GM12878 (cell line): Measurements from ENCODE around the gene PSMD11. TPM values are rescaled to one million over a fixed set of nuclear protein-coding genes. Genes with fewer than 3 reads are reported as not detected.
A peak's percentile ranks its signal among the peaks of the same experiment; 100 is the strongest.

Source experiments
- ASH2L ChIP-seq: fragments of 300-600, 200-600 bp; sonication (generic); IDR thresholded peaks from 2 replicates; pipeline ENCODE4 v1.6.1; 2017; ENCODE audit warnings: low read depth, mild to moderate bottlenecking, borderline replicate concordance
- CBFB ChIP-seq: IDR thresholded peaks from 2 replicates; pipeline ENCODE4 v1.6.1; 2016; ENCODE audit warnings: antibody characterized with exemption, low read depth
- CBX5 ChIP-seq: sonication (generic); IDR thresholded peaks from 2 replicates; pipeline ENCODE4 v1.6.1; 2016; ENCODE audit warnings: low read depth, moderate library complexity, mild to moderate bottlenecking, inconsistent platforms
- CHD1 ChIP-seq: IDR thresholded peaks from 2 replicates; pipeline ENCODE4 v1.6.1; 2012; ENCODE audit warnings: low read depth, low read length, improper control_type of control experiment
- CREB1 ChIP-seq: IDR thresholded peaks from 2 replicates; pipeline ENCODE4 v1.6.1; 2012; ENCODE audit warnings: low read depth, mild to moderate bottlenecking, inconsistent platforms
- DPF2 ChIP-seq: fragments of 450-650 bp; IDR thresholded peaks from 2 replicates; pipeline ENCODE4 v1.6.1; 2017; ENCODE audit warnings: mild to moderate bottlenecking
- EZH2 ChIP-seq: IDR thresholded peaks from 2 replicates; pipeline ENCODE4 v1.6.1; 2012; ENCODE audit warnings: low read depth, mild to moderate bottlenecking, control low read depth, inconsistent platforms, low read length, borderline replicate concordance; ENCODE audit not compliant: control insufficient read depth
- HCFC1 ChIP-seq: fragments of 150-350 bp; IDR thresholded peaks from 2 replicates; pipeline ENCODE4 v1.6.1; 2014; ENCODE audit warnings: low read length
- HDAC6 ChIP-seq: fragments of 200-600 bp; sonication (generic); IDR thresholded peaks from one replicate; pipeline ENCODE4 v1.8.0; 2017; ENCODE audit warnings: antibody characterized with exemption; ENCODE audit not compliant: unreplicated experiment
- IKZF2 ChIP-seq, 2 experiments: fragments of 450-650 bp; IDR thresholded peaks; 2 replicates each; pipeline ENCODE4 v1.6.1; 2017; ENCODE audit warnings: mild to moderate bottlenecking in 2 of 2, moderate library complexity in 2 of 2
- JUNB ChIP-seq: IDR thresholded peaks from 2 replicates; pipeline ENCODE4 v1.6.1; 2016; ENCODE audit warnings: antibody characterized with exemption, mild to moderate bottlenecking
- KLF5 ChIP-seq: fragments of 450-650 bp; IDR thresholded peaks from 2 replicates; pipeline ENCODE4 v1.6.1; 2014; ENCODE audit warnings: mild to moderate bottlenecking; ENCODE audit not compliant: partially characterized antibody
- MTA3 ChIP-seq: IDR thresholded peaks from 2 replicates; pipeline ENCODE4 v1.6.1; 2012; ENCODE audit warnings: low read length, inconsistent platforms, borderline replicate concordance
- MXI1 ChIP-seq: fragments of 150-350 bp; IDR thresholded peaks from 2 replicates; pipeline ENCODE4 v1.6.1; 2011; ENCODE audit warnings: low read depth, mild to moderate bottlenecking, inconsistent platforms, low read length, improper control_type of control experiment
- NR2C1 ChIP-seq: fragments of 450-650 bp; IDR thresholded peaks from 2 replicates; pipeline ENCODE4 v1.6.1; 2017; ENCODE audit warnings: antibody characterized with exemption, mild to moderate bottlenecking, moderate library complexity
- NR2F1 ChIP-seq: fragments of 450-650 bp; conservative IDR thresholded peaks from 2 replicates; pipeline ENCODE4 v1.6.1; 2017; ENCODE audit warnings: mild to moderate bottlenecking
- POLR2A ChIP-seq: IDR thresholded peaks from 2 replicates; pipeline ENCODE4 v1.6.1; 2011; ENCODE audit warnings: low read depth, mild to moderate bottlenecking, low read length
- POLR2AphosphoS5 ChIP-seq: IDR thresholded peaks from 2 replicates; pipeline ENCODE4 v1.6.1; 2011; ENCODE audit warnings: mild to moderate bottlenecking, low read length, inconsistent platforms
- RCOR1 ChIP-seq: conservative IDR thresholded peaks from 2 replicates; pipeline ENCODE4 v1.6.1; 2012; ENCODE audit warnings: low read depth, low read length, improper control_type of control experiment
- SMARCA5 ChIP-seq: fragments of 450-650 bp; IDR thresholded peaks from 2 replicates; pipeline ENCODE4 v1.6.1; 2017; ENCODE audit warnings: mild to moderate bottlenecking
- SRF ChIP-seq, 2 experiments: IDR thresholded peaks; 2 replicates each; pipeline ENCODE4 v1.6.1; 2011; ENCODE audit warnings: low read depth in 2 of 2, low read length in 2 of 2, mild to moderate bottlenecking in 1 of 2, moderate library complexity in 1 of 2
- STAT1 ChIP-seq: fragments of 450-650 bp; conservative IDR thresholded peaks from 2 replicates; pipeline ENCODE4 v1.6.1; 2014; ENCODE audit warnings: antibody characterized with exemption, mild to moderate bottlenecking
- STAT3 ChIP-seq: IDR thresholded peaks from 2 replicates; pipeline ENCODE4 v1.6.1; 2011; ENCODE audit warnings: low read depth, low read length, improper control_type of control experiment
- TAF1 ChIP-seq: IDR thresholded peaks from 2 replicates; pipeline ENCODE4 v1.6.1; 2011; ENCODE audit warnings: mild to moderate bottlenecking, low read depth, low read length, borderline replicate concordance
- TBL1XR1 ChIP-seq: IDR thresholded peaks from 2 replicates; pipeline ENCODE4 v1.6.1; 2012; ENCODE audit warnings: low read depth, low read length, improper control_type of control experiment
- TCF3 ChIP-seq: IDR thresholded peaks from 2 replicates; pipeline ENCODE4 v1.6.1; 2012; ENCODE audit warnings: low read depth, mild to moderate bottlenecking, low read length, borderline replicate concordance; ENCODE audit not compliant: insufficient read depth
- ZNF207 ChIP-seq: fragments of 450-650 bp; IDR thresholded peaks from 2 replicates; pipeline ENCODE4 v1.6.1; 2014; ENCODE audit warnings: antibody characterized with exemption, mild to moderate bottlenecking, borderline replicate concordance
- ZNF384 ChIP-seq: IDR thresholded peaks from 2 replicates; pipeline ENCODE4 v1.6.1; 2012; ENCODE audit warnings: low read depth, mild to moderate bottlenecking, low read length, improper control_type of control experiment, borderline replicate concordance
- polyA plus RNA-seq, 11 experiments: library from polyadenylated mRNA; depleted of rRNA in 4 of 11; unstranded in 6 of 11; stranded (reverse) in 5 of 11; fragments of >200 nt; fragmentation: Nextera tagmentation in 4 of 11; fragmentation: Illumina TruSeq in 1 of 11; extraction: Ambion mirVana in 4 of 11; extraction: Trizol in 1 of 11; gene quantifications; 1 replicate in 1 of 11; 2 replicates in 10 of 11; pipeline versions ENCODE4 v1.2.1 to v1.2.3, GENCODE V29; 2011 to 2016; ENCODE audit warnings: inconsistent platforms in 2 of 11, missing spikeins in 2 of 11, low read depth in 1 of 11
- total RNA-seq, 4 experiments: library from RNA; depleted of rRNA in 3 of 4; stranded (reverse); fragments of >200 nt in 3 of 4; fragmentation: Illumina TruSeq in 1 of 4; extraction: Trizol in 1 of 4; gene quantifications; 2 replicates each; pipeline versions ENCODE4 v1.2.1 to v1.2.3, GENCODE V29; 2013 to 2021
- TF ChIP-seq, protein P1 (sequence below): fragments of 450-650 bp; IDR thresholded peaks from 2 replicates; pipeline ENCODE4 v1.6.1; 2016; ENCODE audit warnings: mild to moderate bottlenecking, moderate library complexity, borderline replicate concordance
- TF ChIP-seq, protein P2 (sequence below): fragments of 450-650 bp; IDR thresholded peaks from 2 replicates; pipeline ENCODE4 v1.6.1; 2014; ENCODE audit warnings: mild to moderate bottlenecking

Gene PSMD11
- total and polyA plus RNA-seq, 10 of the 15 experiments (the other 5 are each of a cell fraction or from before 2014, with no cell fraction given), result 84.1 to 319 (median 120) TPM

DNA sequence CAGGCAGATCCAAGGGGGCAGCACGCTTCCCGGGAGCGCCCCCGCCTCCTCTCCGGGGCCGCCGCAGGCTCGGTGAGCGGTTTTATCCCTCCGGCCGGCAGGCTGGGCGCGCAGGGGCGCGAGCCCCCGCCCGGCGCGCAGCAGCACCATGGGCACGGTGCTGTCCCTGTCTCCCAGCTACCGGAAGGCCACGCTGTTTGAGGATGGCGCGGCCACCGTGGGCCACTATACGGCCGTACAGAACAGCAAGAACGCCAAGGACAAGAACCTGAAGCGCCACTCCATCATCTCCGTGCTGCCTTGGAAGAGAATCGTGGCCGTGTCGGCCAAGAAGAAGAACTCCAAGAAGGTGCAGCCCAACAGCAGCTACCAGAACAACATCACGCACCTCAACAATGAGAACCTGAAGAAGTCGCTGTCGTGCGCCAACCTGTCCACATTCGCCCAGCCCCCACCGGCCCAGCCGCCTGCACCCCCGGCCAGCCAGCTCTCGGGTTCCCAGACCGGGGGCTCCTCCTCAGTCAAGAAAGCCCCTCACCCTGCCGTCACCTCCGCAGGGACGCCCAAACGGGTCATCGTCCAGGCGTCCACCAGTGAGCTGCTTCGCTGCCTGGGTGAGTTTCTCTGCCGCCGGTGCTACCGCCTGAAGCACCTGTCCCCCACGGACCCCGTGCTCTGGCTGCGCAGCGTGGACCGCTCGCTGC is 43.3 kb downstream of the PSMD11 start (continued):
- TF ChIP-seq ZNF207 (no peak), RCOR1 (no peak), MXI1 (0 out of 2 replicates have a peak, but pooled peaks have one; percentile 22), DPF2 (peak; percentile 44), HCFC1 (no peak), JUNB (no peak), NR2F1 (no peak), POLR2AphosphoS5 (peak; percentile 76; the same call in 1 of the 2 replicates), TAF1 (no peak), SMARCA5 (no peak), CREB1 (no peak), STAT3 (no peak), CBFB (no peak), HDAC6 (no peak), CHD1 (no peak), ZNF384 (no peak), TCF3 (no peak), SRF (IDR thresholded peaks at IDR 0.05; ENCODE audit: low read depth in 2 of 2, low read length in 2 of 2) (no peak), POLR2A (peak; percentile 71), CBX5 (no peak), MTA3 (no peak), KLF5 (no peak), STAT1 (no peak), NR2C1 (no peak), TBL1XR1 (no peak), ASH2L (no peak), IKZF2 (IDR thresholded peaks at IDR 0.05) (peak in 1 of 2 experiments; percentile 37; a peak in 1 of 4 replicates), EZH2 (no peak)
- TF ChIP-seq, protein P1, sequence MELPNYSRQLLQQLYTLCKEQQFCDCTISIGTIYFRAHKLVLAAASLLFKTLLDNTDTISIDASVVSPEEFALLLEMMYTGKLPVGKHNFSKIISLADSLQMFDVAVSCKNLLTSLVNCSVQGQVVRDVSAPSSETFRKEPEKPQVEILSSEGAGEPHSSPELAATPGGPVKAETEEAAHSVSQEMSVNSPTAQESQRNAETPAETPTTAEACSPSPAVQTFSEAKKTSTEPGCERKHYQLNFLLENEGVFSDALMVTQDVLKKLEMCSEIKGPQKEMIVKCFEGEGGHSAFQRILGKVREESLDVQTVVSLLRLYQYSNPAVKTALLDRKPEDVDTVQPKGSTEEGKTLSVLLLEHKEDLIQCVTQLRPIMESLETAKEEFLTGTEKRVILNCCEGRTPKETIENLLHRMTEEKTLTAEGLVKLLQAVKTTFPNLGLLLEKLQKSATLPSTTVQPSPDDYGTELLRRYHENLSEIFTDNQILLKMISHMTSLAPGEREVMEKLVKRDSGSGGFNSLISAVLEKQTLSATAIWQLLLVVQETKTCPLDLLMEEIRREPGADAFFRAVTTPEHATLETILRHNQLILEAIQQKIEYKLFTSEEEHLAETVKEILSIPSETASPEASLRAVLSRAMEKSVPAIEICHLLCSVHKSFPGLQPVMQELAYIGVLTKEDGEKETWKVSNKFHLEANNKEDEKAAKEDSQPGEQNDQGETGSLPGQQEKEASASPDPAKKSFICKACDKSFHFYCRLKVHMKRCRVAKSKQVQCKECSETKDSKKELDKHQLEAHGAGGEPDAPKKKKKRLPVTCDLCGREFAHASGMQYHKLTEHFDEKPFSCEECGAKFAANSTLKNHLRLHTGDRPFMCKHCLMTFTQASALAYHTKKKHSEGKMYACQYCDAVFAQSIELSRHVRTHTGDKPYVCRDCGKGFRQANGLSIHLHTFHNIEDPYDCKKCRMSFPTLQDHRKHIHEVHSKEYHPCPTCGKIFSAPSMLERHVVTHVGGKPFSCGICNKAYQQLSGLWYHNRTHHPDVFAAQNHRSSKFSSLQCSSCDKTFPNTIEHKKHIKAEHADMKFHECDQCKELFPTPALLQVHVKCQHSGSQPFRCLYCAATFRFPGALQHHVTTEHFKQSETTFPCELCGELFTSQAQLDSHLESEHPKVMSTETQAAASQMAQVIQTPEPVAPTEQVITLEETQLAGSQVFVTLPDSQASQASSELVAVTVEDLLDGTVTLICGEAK, result no peak
- TF ChIP-seq, protein P2, sequence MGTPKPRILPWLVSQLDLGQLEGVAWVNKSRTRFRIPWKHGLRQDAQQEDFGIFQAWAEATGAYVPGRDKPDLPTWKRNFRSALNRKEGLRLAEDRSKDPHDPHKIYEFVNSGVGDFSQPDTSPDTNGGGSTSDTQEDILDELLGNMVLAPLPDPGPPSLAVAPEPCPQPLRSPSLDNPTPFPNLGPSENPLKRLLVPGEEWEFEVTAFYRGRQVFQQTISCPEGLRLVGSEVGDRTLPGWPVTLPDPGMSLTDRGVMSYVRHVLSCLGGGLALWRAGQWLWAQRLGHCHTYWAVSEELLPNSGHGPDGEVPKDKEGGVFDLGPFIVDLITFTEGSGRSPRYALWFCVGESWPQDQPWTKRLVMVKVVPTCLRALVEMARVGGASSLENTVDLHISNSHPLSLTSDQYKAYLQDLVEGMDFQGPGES, result no peak
